T-helper 1 cell treated with Interleukin-12 subunit alpha and Interleukin-12 subunit beta and Interleukin-4 antibody, amounts not matched to agents 30 μg/mL and 1 μg/mL, for 36 hours (primary cell): ENCODE results near the gene CDH15.
"Not testable (repeated sequence)": the region's sequence is repeated elsewhere in the genome, so short reads cannot be mapped to it uniquely, and the experiment has no call there.

Experiments
- H3K27ac Mint-ChIP-seq: one replicate; pipeline ENCODE4 v1.8.0; 2021; ENCODE audit warnings: mild to moderate bottlenecking, mixed read lengths
- H3K27me3 Mint-ChIP-seq: one replicate; pipeline ENCODE4 v1.8.0; 2021; ENCODE audit warnings: low read depth, mixed read lengths
- H3K36me3 Mint-ChIP-seq: one replicate; pipeline ENCODE4 v1.8.0; 2021; ENCODE audit warnings: low read depth, mixed read lengths
- H3K4me1 Mint-ChIP-seq: one replicate; pipeline ENCODE4 v1.8.0; 2021; ENCODE audit warnings: low read depth, mixed read lengths
- H3K4me3 Mint-ChIP-seq: one replicate; pipeline ENCODE4 v1.8.0; 2021; ENCODE audit warnings: mild to moderate bottlenecking, moderate library complexity, mixed read lengths
- H3K9me3 Mint-ChIP-seq: one replicate; pipeline ENCODE4 v1.8.0; 2021; ENCODE audit warnings: mixed read lengths

The CDH15 gene

DNA sequence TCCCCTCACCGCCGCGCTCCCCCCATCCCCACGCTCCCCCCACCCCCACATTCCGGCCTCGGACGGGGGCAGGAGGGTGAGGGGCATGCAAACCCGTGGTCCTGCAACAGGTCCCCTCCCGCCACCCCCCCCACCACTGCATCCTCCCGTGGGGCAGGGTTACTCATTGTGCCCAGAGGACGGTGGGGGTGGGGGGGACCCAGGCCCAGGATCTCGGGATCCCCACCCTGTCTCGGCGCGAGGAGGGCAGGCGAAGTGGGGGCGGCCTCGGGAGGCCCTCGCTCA, 20.3 kb downstream of the CDH15 start:
- H3K4me3 Mint-ChIP-seq = no peak overlapping the region
- no peak overlapping the region for H3K27ac Mint-ChIP-seq
- H3K27me3 Mint-ChIP-seq = no peaks in the 10 kb centered on the region

DNA sequence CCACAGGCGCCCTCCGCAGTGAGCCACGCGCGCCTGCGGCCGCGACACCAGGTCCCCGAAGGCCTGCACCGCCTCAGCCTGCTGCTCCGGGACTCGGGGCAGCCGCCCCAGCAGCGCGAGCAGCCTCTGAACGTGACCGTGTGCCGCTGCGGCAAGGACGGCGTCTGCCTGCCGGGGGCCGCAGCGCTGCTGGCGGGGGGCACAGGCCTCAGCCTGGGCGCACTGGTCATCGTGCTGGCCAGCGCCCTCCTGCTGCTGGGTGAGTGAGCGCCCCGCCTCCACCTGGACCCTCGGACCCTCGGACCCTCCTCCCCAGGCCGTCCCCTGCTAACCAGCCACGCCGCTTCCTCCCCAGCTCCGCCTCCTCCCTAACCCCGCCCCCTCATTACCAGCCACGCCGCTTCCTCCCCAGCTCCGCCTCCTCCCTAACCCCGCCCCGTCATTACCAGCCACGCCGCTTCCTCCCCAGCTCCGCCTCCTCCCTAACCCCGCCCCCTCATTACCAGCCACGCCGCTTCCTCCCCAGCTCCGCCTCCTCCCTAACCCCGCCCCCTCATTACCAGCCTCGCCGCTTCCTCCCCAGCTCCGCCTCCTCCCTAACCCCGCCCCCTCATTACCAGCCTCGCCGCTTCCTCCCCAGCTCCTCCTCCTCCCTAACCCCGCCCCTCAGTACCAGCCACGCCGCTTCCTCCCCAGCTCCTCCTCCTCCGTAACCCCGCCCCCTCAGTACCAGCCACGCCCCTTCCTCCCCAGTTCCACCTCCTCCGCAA, 20.8 kb downstream of the CDH15 start:
- H3K4me3 Mint-ChIP-seq, H3K36me3 Mint-ChIP-seq, H3K4me1 Mint-ChIP-seq, H3K27me3 Mint-ChIP-seq, H3K9me3 Mint-ChIP-seq, H3K27ac Mint-ChIP-seq: not testable (repeated sequence)

More for the DNA sequence above, 20.3 kb downstream of the CDH15 start:
- no peaks in the 10 kb centered on the region for H3K4me1 Mint-ChIP-seq
- H3K36me3 Mint-ChIP-seq = no peaks in the 10 kb centered on the region
- no peaks in the 10 kb centered on the region for H3K9me3 Mint-ChIP-seq

DNA sequence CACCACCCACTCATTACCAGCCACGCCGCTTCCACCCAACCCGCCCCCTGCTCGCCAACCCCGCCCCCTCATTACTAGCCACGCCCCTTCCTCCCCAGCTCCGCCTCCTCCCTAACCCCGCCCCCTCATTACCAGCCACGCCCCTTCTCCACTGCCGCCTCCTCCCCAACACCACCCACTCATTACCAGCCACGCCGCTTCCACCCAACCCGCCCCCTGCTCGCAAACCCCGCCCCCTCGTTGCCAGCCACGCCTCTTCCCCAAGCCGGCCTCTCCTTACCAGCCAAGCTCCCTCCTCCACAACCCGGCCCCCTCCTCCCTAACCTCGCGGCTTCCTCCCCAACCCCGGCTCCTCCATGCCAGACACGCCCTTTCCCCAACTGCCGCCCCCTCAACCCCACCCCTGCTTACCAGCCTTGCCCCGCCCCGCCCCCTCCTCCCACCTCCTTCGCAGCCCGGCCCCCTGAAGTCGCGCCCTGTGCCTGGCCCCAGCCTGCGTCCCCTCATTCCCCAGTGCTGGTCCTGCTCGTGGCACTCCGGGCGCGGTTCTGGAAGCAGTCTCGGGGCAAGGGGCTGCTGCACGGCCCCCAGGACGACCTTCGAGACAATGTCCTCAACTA, 21.5 kb downstream of the CDH15 start:
- Mint-ChIP-seq H3K4me3 (no peak overlapping the region), H3K27ac (no peak overlapping the region), H3K27me3 (no peaks in the 10 kb centered on the region), H3K36me3 (no peaks in the 10 kb centered on the region), H3K4me1 (no peaks in the 10 kb centered on the region), H3K9me3 (no peaks in the 10 kb centered on the region)

DNA sequence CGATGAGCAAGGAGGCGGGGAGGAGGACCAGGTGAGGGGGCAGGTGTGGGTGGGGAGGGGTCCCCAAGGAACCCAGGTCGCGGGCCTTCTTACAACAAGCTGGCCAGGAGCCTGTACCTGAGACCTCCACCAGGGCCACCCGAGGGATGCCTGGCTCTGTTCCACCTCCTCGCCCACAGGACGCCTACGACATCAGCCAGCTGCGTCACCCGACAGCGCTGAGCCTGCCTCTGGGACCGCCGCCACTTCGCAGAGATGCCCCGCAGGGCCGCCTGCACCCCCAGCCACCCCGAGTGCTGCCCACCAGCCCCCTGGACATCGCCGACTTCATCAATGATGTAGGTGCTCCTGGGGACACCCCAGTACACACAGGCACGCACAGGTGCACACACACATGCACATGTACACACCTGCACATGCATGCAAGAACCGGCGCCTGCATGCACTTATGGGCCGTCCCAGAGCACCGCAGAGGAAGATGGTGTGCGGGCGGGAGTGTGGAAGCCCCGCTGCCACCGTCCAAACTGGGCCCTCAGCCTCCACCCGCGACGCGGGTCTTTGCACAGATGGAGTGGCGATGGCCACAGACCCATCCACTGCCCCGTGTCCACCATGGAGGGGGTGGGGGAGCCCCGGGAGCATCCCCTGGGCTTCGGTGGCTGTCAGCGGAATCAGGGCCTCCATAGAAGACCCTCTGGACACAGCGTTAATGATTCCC, 22.2 kb downstream of the CDH15 start:
- Mint-ChIP-seq H3K27me3 (no peaks in the 10 kb centered on the region), H3K4me1 (no peaks in the 10 kb centered on the region), H3K9me3 (no peaks in the 10 kb centered on the region), H3K4me3 (no peak overlapping the region), H3K27ac (no peak overlapping the region), H3K36me3 (no peaks in the 10 kb centered on the region)

DNA sequence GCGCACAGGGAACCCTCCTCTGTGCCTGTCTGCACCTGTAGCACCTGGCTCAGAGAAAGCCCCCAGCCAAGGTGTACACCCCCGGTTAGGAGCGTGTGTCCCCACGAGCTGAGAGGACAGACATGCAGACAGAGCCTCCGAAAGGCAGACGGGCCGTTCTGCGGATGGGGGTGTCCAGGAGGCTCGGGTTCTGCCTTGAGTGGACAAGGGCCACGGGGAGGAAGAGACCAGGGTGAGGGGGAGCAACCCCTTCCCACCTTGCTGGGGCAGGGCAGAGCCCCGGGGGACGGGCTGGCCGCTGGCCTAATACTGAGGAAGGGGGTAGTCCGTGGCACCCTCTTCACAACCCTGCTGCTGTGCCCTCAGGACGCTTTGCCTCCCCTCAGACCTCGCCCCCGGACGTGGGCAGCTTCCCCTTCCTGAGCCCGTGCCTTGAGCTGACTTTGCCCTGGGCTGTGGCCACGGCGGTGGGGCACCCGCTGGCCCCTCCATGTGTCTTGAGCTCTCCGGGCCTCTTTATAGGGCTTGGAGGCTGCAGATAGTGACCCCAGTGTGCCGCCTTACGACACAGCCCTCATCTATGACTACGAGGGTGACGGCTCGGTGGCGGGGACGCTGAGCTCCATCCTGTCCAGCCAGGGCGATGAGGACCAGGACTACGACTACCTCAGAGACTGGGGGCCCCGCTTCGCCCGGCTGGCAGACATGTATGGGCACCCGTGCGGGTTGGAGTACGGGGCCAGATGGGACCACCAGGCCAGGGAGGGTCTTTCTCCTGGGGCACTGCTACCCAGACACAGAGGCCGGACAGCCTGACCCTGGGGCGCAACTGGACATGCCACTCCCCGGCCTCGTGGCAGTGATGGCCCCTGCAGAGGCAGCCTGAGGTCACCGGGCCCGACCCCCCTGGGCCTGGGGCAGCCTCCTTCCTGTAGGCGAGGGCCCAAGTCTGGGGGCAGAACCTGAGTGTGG, 23.1 kb downstream of the CDH15 start:
- H3K36me3 Mint-ChIP-seq = no peaks in the 10 kb centered on the region
- H3K27ac Mint-ChIP-seq = no peak overlapping the region
- no peaks in the 10 kb centered on the region for H3K9me3 Mint-ChIP-seq
- no peak overlapping the region for H3K4me3 Mint-ChIP-seq
- no peaks in the 10 kb centered on the region for H3K4me1 Mint-ChIP-seq
- peaks cover under 1% of the 10 kb centered on the region for H3K27me3 Mint-ChIP-seq

DNA sequence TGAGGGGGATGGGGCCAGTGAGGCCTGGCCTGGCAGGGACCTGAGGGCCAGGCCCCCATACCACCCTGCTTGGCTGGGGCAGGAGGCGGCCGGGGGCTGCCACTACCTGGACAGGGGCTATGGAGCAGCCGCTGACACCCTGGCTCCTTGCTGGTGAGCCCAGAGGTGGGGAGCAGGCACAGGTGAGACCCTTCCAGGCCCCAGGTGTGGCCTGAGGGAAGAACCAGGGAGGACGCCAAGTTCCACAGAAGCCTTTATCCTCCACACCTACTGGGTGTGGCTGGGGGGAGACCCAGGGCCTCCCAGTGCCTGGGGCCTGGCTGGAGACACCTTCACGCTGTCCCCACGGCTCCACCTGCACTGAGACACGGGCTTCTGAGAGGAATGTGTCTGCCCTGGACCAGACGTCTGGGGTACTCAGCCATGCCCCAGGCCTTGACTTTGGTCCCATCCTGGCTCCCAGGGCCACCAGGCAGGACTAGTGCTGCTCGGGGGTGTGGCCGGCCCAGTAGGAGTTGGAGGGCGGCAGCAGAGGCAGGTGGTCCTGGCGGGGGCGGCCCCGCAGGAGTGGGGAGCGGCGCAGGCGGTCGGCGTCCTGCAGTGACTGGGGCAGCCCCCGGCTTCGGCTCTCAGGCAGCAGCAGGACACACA, 24.1 kb downstream of the CDH15 start:
- no peak overlapping the region for H3K27ac Mint-ChIP-seq
- H3K27me3 Mint-ChIP-seq = peaks cover 10% of the 10 kb centered on the region
- H3K4me1 Mint-ChIP-seq = no peaks in the 10 kb centered on the region
- no peaks in the 10 kb centered on the region for H3K36me3 Mint-ChIP-seq
- no peaks in the 10 kb centered on the region for H3K9me3 Mint-ChIP-seq
- H3K4me3 Mint-ChIP-seq = no peak overlapping the region

DNA sequence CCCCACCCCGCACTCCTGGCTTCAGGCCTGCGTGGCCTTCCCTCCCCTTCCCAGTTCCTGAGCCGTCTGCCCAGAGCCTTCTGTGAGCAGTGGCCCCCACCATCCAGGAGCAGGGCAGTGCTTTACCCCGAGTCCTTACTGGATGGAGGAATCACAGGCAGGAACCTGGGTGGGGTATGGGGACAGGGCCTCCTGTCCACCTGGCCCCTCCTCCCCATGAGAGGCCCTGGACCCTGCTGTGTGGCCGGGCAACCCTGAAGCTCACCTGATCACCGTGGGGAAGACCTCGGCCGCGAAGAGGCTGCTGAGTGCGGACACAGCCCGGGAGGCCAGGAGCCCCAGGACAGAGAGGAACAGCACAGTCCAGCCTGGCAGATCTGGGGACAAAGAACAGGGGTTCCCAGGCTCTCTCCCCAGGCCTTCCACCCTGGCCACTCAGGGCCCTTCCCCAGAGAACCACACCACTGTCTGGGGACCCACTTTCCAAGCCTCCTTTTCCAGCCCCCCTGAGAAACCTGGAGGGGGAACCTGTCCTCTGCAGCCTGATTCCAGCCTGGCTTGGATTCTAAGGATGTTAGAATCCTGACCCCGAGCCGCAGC, 25.6 kb downstream of the CDH15 start:
- Mint-ChIP-seq H3K36me3 (no peaks in the 10 kb centered on the region), H3K4me3 (no peak overlapping the region), H3K27me3 (peaks cover 13% of the 10 kb centered on the region), H3K9me3 (no peaks in the 10 kb centered on the region), H3K4me1 (no peaks in the 10 kb centered on the region), H3K27ac (no peak overlapping the region)

DNA sequence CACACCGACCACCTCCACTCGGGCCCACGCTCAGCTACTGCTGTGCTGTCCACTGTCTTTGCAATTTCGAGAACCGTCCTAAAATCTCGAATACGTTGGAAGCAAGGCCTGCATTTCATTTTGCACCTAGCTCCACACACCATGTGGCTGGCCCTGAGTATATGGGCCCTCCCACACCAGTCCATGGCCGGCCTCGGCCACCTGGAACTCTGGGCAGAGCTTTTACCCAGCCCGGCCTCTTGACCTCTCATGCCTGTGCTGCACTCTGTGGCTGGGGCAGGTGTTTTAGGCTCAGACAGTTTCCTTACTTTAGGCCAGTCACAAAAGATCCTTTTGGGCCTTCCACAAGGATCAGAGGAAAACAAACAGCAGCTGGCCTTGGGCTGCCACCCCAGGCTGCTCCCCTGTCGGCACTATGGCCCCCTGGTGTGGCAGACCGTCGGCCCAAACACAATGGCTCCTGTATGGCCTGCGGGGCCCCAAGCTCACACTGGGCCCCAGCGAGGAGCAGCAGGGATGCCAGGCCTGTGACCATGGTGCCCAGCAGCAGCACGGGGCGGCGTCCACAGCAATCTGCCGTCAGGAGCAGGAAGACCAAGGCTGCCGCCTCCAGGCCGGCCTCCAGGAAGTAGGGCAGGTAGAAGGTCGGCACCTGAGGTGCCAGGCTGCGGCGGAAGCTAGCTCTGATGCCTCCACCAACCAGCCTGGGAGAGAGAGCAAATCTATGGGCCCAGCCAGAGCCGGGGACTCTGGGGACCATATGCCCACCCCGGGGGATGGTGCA, 26.3 kb downstream of the CDH15 start:
- Mint-ChIP-seq H3K27me3 (peaks cover 19% of the 10 kb centered on the region), H3K27ac (no peak overlapping the region), H3K36me3 (no peaks in the 10 kb centered on the region), H3K4me1 (peaks cover 2% of the 10 kb centered on the region), H3K9me3 (peaks cover 3% of the 10 kb centered on the region), H3K4me3 (no peak overlapping the region)

DNA sequence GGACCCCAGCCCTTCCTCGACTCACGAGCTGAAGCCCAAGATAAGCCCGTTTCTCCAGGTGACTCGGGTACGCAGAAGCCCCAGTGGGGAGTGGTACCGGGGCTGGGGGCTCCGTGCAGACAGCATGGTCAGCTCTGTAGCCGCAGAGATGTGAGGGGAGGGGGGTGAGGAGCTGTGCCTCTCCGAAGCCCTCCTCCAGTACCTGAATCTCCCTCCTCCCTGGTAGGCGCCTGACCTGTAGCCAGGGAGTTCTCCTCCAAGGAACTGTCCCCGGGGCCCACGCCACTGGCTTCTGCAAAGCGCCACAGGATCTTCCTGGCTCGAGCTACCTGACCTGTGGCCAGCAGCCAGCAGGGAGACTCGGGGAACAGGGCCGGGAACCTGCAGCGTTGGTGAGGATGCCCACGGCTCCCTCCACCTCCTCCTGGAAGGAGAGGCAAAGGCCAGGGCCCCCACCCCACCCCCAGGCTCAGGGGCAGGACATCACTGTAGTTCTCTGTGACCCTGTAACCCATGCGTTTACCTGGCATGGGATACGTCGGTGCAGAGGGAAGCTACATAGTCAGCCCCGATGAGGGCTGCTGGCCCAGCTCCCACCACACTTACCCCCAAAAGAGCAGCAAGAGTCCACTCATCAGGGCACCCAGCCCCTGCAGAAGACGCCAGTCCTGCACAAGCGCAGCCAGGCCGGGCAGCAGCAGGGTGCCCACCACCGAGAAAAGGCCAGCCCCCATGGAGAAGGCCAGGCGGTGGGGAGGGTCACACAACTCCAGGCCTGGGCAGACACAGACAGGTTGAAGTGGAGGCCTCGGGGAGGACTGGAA, 27.1 kb downstream of the CDH15 start:
- peaks cover 3% of the 10 kb centered on the region for H3K4me1 Mint-ChIP-seq
- H3K27ac Mint-ChIP-seq = no peak overlapping the region
- H3K36me3 Mint-ChIP-seq = no peaks in the 10 kb centered on the region
- H3K9me3 Mint-ChIP-seq = peaks cover 6% of the 10 kb centered on the region
- H3K4me3 Mint-ChIP-seq = no peak overlapping the region
- peaks cover 28% of the 10 kb centered on the region for H3K27me3 Mint-ChIP-seq

DNA sequence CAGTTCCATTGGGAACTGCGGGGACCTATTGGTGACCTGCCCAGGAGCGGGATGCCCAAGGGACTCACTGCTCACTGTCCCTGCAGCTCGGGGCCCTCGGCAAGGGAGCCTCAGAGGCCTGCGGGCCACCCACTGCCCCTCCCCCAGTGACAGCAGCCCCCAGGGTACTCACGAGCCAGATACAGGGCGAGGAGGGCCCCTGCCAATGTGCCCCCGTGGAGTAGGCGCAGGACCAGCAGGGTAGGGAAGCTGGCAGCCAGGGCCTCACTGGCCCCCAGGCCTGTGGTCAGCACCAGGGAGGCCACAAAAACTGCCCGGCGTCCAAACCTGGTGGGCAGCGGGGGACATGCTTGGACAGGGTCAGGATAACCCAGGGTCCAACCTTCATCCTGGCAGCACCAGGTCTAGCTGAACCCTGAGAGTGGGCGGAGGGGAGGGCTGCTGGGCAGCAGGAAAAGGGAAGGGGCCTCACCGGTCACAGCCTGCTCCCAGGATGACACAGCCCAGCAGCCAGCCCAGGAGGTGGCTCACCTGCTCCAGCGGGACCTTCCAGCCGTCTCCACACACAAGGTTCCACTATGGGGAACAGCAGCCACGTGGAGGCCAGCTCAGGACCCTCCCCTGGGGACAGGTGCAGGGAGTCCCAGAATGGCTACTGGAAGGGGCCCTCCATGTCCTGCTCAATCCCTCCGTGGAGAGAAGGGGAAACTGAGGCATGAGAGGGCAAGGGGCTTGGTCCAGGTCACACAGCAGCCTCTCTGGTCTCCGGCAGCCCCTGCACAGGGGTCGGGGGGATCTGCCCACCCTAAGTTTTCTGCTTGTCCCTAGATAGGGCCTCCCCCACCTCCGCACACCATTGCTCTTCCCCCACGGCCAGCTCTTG, 27.9 kb downstream of the CDH15 start:
- Mint-ChIP-seq H3K9me3 (peaks cover 6% of the 10 kb centered on the region), H3K4me1 (peaks cover 3% of the 10 kb centered on the region), H3K27ac (no peak overlapping the region), H3K27me3 (peaks cover 36% of the 10 kb centered on the region), H3K4me3 (no peak overlapping the region), H3K36me3 (no peaks in the 10 kb centered on the region)

DNA sequence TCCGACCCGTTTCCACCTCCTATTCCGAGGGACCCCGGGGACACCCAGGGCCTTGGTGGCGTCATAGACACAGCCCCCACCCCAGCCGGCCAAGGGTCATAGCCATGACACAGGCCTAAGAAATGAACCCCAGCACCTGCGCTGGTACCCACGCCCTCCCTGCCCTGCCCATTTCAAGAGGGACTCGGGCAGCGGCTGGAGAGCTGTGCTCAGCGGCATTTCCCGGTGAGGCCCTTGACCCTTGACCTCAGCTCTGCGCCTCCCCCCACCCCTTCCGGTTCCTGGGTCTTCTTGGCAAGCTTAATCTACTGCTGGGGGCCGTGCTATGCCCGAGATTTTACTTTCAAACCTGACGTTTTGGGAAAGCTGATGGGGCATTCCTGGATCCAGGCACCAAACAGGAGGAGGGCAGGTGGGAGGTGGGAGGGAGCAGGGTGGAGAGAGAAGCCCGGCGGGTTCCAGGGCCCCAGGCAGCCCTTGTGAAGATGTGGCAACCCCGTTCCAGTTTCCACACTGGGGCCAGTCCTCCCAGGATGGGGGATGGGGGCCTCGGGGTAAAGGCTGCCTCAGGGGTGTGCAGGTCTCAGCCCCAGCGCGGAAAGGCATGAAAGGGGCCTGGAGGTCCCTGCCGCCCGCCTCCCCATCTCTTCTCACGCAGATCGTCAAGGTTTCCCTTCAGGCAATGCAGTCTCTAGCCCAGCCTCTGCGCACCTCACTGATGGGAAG, 28.7 kb downstream of the CDH15 start, which contains the start of gene SLC22A31:
SLC22A31 (minus strand) TSS at position 414 of the 726 bp plus-strand sequence; CDS start at position 378, 36 bp downstream.
- no peaks in the 10 kb centered on the region for H3K36me3 Mint-ChIP-seq
- peaks cover 6% of the 10 kb centered on the region for H3K9me3 Mint-ChIP-seq
- peak within 1 kb of the TSS; percentile 53 for H3K4me3 Mint-ChIP-seq
- no peak within 1 kb of the TSS for H3K27ac Mint-ChIP-seq
- peaks cover 40% of the 10 kb centered on the region for H3K27me3 Mint-ChIP-seq
- peaks cover 3% of the 10 kb centered on the region for H3K4me1 Mint-ChIP-seq
